Left ventricle myocardium inferior (tissue), 1 donor: ENCODE data around the gene HMOX2. TPM values are rescaled to one million over a fixed set of nuclear protein-coding genes. Genes with fewer than 3 reads are reported as not detected.

Experiments
- DNase-seq: peaks from one replicate; pipeline ENCODE4 v3.0.0-alpha.2; 2020
- H3K27ac ChIP-seq: fragments of 200-600 bp; replicated peaks from 2 replicates; pipeline ENCODE4 v1.8.0; 2021
- H3K27me3 ChIP-seq: fragments of 200-600 bp; 2 replicates; pipeline ENCODE4 v1.8.0; 2021; ENCODE audit warnings: low read depth
- H3K36me3 ChIP-seq: fragments of 200-600 bp; 2 replicates; pipeline ENCODE4 v1.8.0; 2021
- H3K4me1 ChIP-seq: fragments of 200-600 bp; 2 replicates; pipeline ENCODE4 v1.8.0; 2021
- H3K4me3 ChIP-seq: fragments of 200-600 bp; 2 replicates; pipeline ENCODE4 v1.8.0; 2021; ENCODE audit warnings: mild to moderate bottlenecking, moderate library complexity
- H3K9me3 ChIP-seq: fragments of 200-600 bp; replicated peaks from 2 replicates; pipeline ENCODE4 v1.8.0; 2021
- intact Hi-C: fragments of 100-400 bp; cut with micrococcal nuclease; formaldehyde crosslinking; loops from one replicate; pipeline ENCODE4 v1.11.0; 2022
- total RNA-seq: library from RNA; stranded (reverse); fragmentation: NEBNext Ultra II Directional; extraction: Animal tissue kit (Norgen Biotek cat#: 25700); gene quantifications from one replicate; pipeline ENCODE4 v1.2.1, GENCODE V29; 2021
- TF ChIP-seq, protein P1 (sequence below): fragments of 200-600 bp; IDR thresholded peaks from 2 replicates; pipeline ENCODE4 v1.8.0; 2021; ENCODE audit warnings: antibody characterized with exemption, mild to moderate bottlenecking, borderline replicate concordance
- donor health status: DM: no; HTN: yes; CAD: no; lungs with severe emphysema.

The HMOX2 gene
- total RNA-seq, 1 donor from 2014 or later: 115 TPM

DNA sequence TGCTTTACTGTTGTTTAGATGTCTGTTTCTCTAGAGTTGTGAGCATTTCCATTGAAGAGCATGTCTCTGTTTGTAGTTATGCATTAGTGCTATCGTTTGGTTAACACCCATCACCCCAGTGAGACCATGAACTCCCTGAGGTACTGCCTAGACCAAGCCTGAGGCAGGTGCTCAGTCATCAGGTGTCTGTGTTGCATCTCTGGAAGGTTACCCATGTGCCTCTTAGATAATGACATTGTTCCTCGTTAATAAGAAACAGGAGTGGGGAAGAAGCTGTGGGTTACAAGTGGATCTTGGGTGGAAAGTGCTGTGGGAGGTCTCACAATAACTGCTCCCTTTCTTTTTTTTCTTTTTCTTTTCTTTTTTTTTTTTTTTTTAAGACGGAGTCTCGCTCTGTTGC, 32.2 kb upstream of the HMOX2 start:
- H3K27me3 ChIP-seq: no peaks in the 10 kb centered on the region
- no peak overlapping the region for H3K27ac ChIP-seq
- H3K36me3 ChIP-seq: peaks cover 100% of the 10 kb centered on the region
- H3K9me3 ChIP-seq: no peaks in the 10 kb centered on the region
- no peak for DNase-seq
- intact Hi-C loops: no loop called here
- TF ChIP-seq, protein P1, sequence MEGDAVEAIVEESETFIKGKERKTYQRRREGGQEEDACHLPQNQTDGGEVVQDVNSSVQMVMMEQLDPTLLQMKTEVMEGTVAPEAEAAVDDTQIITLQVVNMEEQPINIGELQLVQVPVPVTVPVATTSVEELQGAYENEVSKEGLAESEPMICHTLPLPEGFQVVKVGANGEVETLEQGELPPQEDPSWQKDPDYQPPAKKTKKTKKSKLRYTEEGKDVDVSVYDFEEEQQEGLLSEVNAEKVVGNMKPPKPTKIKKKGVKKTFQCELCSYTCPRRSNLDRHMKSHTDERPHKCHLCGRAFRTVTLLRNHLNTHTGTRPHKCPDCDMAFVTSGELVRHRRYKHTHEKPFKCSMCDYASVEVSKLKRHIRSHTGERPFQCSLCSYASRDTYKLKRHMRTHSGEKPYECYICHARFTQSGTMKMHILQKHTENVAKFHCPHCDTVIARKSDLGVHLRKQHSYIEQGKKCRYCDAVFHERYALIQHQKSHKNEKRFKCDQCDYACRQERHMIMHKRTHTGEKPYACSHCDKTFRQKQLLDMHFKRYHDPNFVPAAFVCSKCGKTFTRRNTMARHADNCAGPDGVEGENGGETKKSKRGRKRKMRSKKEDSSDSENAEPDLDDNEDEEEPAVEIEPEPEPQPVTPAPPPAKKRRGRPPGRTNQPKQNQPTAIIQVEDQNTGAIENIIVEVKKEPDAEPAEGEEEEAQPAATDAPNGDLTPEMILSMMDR: no peak
- H3K4me1 ChIP-seq: no peaks in the 10 kb centered on the region
- no peak overlapping the region for H3K4me3 ChIP-seq

GRCh38 chr16:4450430-4450829, 25.8 kb upstream of the HMOX2 start:
- no peak overlapping the region for H3K4me3 ChIP-seq
- no peaks in the 10 kb centered on the region for H3K4me1 ChIP-seq
- H3K9me3 ChIP-seq: no peaks in the 10 kb centered on the region
- H3K27ac ChIP-seq: no peak overlapping the region
- H3K36me3 ChIP-seq: peaks cover 95% of the 10 kb centered on the region
- TF ChIP-seq, protein P1: no peak
- intact Hi-C loops: no loop called here
- H3K27me3 ChIP-seq: no peaks in the 10 kb centered on the region
- no peak for DNase-seq

DNA sequence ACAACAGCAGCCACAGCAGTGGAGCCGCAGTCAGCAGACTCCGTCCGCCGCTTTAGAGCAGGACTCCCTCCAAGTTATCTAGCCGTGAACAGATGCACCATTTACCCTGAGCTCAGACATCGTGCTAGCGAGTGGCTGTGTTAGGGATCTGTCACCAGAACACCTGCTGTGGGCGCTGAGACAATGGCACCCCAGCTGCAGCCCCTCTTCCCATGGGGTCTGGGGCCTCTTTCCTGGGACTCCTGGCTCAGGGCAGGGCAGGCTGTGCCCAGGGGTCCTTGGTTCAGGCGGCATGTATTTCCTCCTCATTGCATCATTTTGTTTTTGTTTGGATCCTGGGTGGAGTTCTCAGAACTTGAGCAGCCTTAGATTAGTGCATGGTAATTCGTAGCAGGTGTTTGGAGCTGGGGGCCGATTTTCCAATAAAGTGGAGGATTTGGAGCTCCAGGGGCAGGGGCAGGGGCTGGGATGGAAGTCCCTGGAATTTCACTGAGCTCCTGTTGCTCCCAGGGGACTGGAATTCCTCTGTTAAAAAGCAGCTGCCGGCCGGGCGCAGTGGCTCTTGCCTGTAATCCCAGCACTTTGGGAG, 25.2 kb upstream of the HMOX2 start:
- Histone ChIP-seq H3K4me1 (no peaks in the 10 kb centered on the region), H3K4me3 (no peak overlapping the region), H3K9me3 (no peaks in the 10 kb centered on the region), H3K27ac (no peak overlapping the region), H3K36me3 (peaks cover 95% of the 10 kb centered on the region), H3K27me3 (no peaks in the 10 kb centered on the region)
- TF ChIP-seq, protein P1: no peak
- no peak for DNase-seq
- intact Hi-C loops: no loop called here

GRCh38 chr16:4452674-4453073, 23.5 kb upstream of the HMOX2 start:
- no peak for DNase-seq
- Histone ChIP-seq H3K4me1 (no peaks in the 10 kb centered on the region), H3K9me3 (no peaks in the 10 kb centered on the region), H3K4me3 (no peak overlapping the region), H3K27me3 (no peaks in the 10 kb centered on the region), H3K36me3 (peaks cover 95% of the 10 kb centered on the region), H3K27ac (no peak overlapping the region)
- TF ChIP-seq, protein P1: no peak
- intact Hi-C loops: no loop called here

GRCh38 chr16:4454623-4455022, 21.6 kb upstream of the HMOX2 start:
- H3K27ac ChIP-seq: no peak overlapping the region
- peaks cover 87% of the 10 kb centered on the region for H3K36me3 ChIP-seq
- intact Hi-C loops: no loop called here
- H3K4me3 ChIP-seq: no peak overlapping the region
- no peaks in the 10 kb centered on the region for H3K4me1 ChIP-seq
- no peak for DNase-seq
- TF ChIP-seq, protein P1: no peak
- H3K27me3 ChIP-seq: no peaks in the 10 kb centered on the region
- no peaks in the 10 kb centered on the region for H3K9me3 ChIP-seq
